CD4-positive, alpha-beta T cell (primary cell): ENCODE results near the gene IGF2R. TPM values are rescaled to one million over a fixed set of nuclear protein-coding genes. Genes with fewer than 3 reads are reported as not detected.

ENCODE experiments used
- ATAC-seq: fragments of 200-7000 bp; cut with Tn5 transposase; one replicate; pipeline ENCODE4 v1.10.0; 2022; ENCODE audit warnings: mild to moderate bottlenecking; ENCODE audit not compliant: poor library complexity
- CTCF ChIA-PET: fragments of 350-600 bp; sonication (Branson Sonifier 250); formaldehyde crosslinking; loops from one replicate; lab custom pipeline; 2021; ENCODE audit warnings: antibody characterized with exemption, inconsistent platforms; lab: Charles Lee
- POLR2A ChIA-PET: fragments of 350-600 bp; sonication (Branson Sonifier 250); formaldehyde crosslinking; loops from one replicate; lab custom pipeline; 2021; ENCODE audit warnings: antibody characterized with exemption, inconsistent platforms; lab: Charles Lee
- DNase-seq, 14 experiments: peaks; one replicate each; pipeline ENCODE4 v3.0.0-alpha.2; 2013 to 2020; ENCODE audit warnings: mixed read lengths in 2 of 14
- H3K27ac ChIP-seq, 2 donors: one replicate each; pipeline versions ENCODE4 v1.5.1 to v1.7.0; 2013; ENCODE audit warnings: low read length in 2 of 2, low read depth in 1 of 2, mild to moderate bottlenecking in 1 of 2
- H3K27me3 ChIP-seq, 2 experiments: 1 replicate in 1 of 2; 2 replicates in 1 of 2; pipeline versions ENCODE4 v1.6.1 to v1.7.0; 2013; ENCODE audit warnings: low read length in 2 of 2, control low read depth in 1 of 2, mild to moderate bottlenecking in 1 of 2, moderate library complexity in 1 of 2; ENCODE audit not compliant: insufficient read depth in 2 of 2, control insufficient read depth in 1 of 2
- H3K36me3 ChIP-seq: one replicate; pipeline ENCODE4 v1.6.1; 2013; ENCODE audit warnings: low read length, control low read depth; ENCODE audit not compliant: insufficient read depth
- H3K4me1 ChIP-seq: one replicate; pipeline ENCODE4 v1.6.1; 2013; ENCODE audit warnings: low read length, control low read depth; ENCODE audit not compliant: insufficient read depth
- H3K4me3 ChIP-seq: one replicate; pipeline ENCODE4 v1.5.1; 2013; ENCODE audit warnings: mild to moderate bottlenecking, low read length, moderate library complexity
- H3K9me3 ChIP-seq, 2 experiments: 1 replicate in 1 of 2; 2 replicates in 1 of 2; pipeline versions ENCODE4 v1.6.1 to v1.7.0; 2013; ENCODE audit warnings: low read length in 2 of 2, mild to moderate bottlenecking in 2 of 2, control low read depth in 1 of 2, moderate library complexity in 1 of 2; ENCODE audit not compliant: control insufficient read depth in 1 of 2, insufficient read depth in 1 of 2
- H3K27ac Mint-ChIP-seq: one replicate; pipeline ENCODE4 v1.8.0; 2020; ENCODE audit warnings: mixed read lengths
- H3K27me3 Mint-ChIP-seq: one replicate; pipeline ENCODE4 v1.8.0; 2021; ENCODE audit warnings: mixed read lengths
- H3K36me3 Mint-ChIP-seq: one replicate; pipeline ENCODE4 v1.8.0; 2021; ENCODE audit warnings: low read depth, mixed read lengths
- H3K4me1 Mint-ChIP-seq: one replicate; pipeline ENCODE4 v1.8.0; 2021; ENCODE audit warnings: low read depth, mixed read lengths
- H3K4me3 Mint-ChIP-seq: one replicate; pipeline ENCODE4 v1.8.0; 2020; ENCODE audit warnings: mild to moderate bottlenecking, mixed read lengths
- H3K9me3 Mint-ChIP-seq: one replicate; pipeline ENCODE4 v1.8.0; 2020; ENCODE audit warnings: mixed read lengths
- intact Hi-C, 2 experiments: fragments of 100-400 bp; cut with DNase I in 1 of 2; cut with micrococcal nuclease in 1 of 2; formaldehyde crosslinking; loops; one replicate each; pipeline versions ENCODE4 v1.15.1 to v1.9.0; 2023 to 2025; cut with DNase I, micrococcal nuclease
- total RNA-seq, 174 experiments: library from RNA in 2 of 174; stranded (reverse) in 2 of 174; gene quantifications; one replicate each; pipeline ENCODE4 v1.2.3 and lab custom pipeline; 2021 to 2026
- TF ChIP-seq, protein P1 (sequence below): fragments of 200-600 bp; IDR thresholded peaks from one replicate; pipeline ENCODE4 v1.8.0; 2022; ENCODE audit warnings: antibody characterized with exemption, mild to moderate bottlenecking

The IGF2R gene
- total RNA-seq, 2 experiments from 2014 or later = 43.8 to 46.7 TPM

DNA sequence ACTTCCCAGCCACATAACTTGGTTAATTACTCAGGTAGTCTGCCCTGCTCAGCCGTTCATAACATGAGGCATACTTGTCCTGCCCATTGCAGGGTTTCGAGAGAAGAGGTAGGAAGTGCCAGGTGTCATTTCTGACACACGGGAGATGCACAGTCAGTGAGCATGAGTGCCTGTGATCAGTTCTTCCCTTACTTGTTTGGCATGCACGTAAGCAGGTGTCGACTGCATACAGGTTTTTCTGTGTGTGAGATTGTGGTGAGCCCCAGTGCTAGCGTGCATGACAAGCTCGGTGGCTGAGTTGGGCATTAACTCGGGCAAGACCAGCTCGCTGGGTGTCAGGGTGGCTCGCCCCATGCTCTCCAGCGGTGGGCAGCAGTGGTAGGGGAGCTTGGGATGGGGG lies 101.5 kb downstream of the IGF2R start:
- Mint-ChIP-seq H3K27me3 (no peaks in the 10 kb centered on the region), H3K36me3 (peaks cover 94% of the 10 kb centered on the region), H3K4me1 (peaks cover 46% of the 10 kb centered on the region), H3K4me3 (no peak overlapping the region), H3K27ac (no peak overlapping the region), H3K9me3 (no peaks in the 10 kb centered on the region)
- DNase-seq = no peak
- Histone ChIP-seq H3K27me3 (no peaks in the 10 kb centered on the region), H3K4me1 (peaks cover 24% of the 10 kb centered on the region), H3K4me3 (no peak overlapping the region), H3K27ac (no peak overlapping the region), H3K36me3 (peaks cover 85% of the 10 kb centered on the region), H3K9me3 (no peaks in the 10 kb centered on the region)
- ChIA-PET POLR2A (no interaction called here), CTCF (no interaction called here)
- intact Hi-C loops = no loop called here
- TF ChIP-seq, protein P1, sequence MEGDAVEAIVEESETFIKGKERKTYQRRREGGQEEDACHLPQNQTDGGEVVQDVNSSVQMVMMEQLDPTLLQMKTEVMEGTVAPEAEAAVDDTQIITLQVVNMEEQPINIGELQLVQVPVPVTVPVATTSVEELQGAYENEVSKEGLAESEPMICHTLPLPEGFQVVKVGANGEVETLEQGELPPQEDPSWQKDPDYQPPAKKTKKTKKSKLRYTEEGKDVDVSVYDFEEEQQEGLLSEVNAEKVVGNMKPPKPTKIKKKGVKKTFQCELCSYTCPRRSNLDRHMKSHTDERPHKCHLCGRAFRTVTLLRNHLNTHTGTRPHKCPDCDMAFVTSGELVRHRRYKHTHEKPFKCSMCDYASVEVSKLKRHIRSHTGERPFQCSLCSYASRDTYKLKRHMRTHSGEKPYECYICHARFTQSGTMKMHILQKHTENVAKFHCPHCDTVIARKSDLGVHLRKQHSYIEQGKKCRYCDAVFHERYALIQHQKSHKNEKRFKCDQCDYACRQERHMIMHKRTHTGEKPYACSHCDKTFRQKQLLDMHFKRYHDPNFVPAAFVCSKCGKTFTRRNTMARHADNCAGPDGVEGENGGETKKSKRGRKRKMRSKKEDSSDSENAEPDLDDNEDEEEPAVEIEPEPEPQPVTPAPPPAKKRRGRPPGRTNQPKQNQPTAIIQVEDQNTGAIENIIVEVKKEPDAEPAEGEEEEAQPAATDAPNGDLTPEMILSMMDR = no peak
- ATAC-seq = no peak

DNA sequence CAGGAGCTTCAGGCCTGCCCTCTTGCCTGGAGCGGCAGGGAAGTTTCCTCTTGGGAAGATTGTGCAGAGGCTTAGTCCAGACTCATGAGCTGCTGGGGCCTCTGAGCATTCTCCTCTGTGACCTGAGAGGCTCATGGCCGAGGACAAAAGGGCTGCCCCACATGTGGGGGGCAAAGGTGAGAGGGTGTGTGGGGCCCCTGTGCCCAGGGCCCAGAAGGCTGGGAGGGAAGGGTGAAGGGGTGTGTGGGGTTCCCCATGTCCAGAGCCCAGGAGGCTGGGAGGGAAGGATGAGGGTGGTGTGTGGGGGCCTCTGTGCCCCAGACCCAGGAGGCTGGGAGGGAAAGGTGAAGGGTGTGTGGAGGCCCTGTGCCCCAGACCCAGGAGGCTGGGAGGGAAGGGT lies 101.9 kb downstream of the IGF2R start:
- peaks cover 46% of the 10 kb centered on the region for H3K4me1 Mint-ChIP-seq
- ChIA-PET POLR2A (no interaction called here), CTCF (no interaction called here)
- H3K27ac Mint-ChIP-seq = no peak overlapping the region
- Histone ChIP-seq H3K27ac (no peak overlapping the region), H3K36me3 (peaks cover 87% of the 10 kb centered on the region), H3K4me1 (peaks cover 24% of the 10 kb centered on the region), H3K27me3 (no peaks in the 10 kb centered on the region), H3K9me3 (no peaks in the 10 kb centered on the region), H3K4me3 (no peak overlapping the region)
- intact Hi-C loops = no loop called here
- H3K9me3 Mint-ChIP-seq = no peaks in the 10 kb centered on the region
- H3K27me3 Mint-ChIP-seq = no peaks in the 10 kb centered on the region
- no peak for DNase-seq
- no peak for ATAC-seq
- peaks cover 93% of the 10 kb centered on the region for H3K36me3 Mint-ChIP-seq
- TF ChIP-seq, protein P1 = no peak
- no peak overlapping the region for H3K4me3 Mint-ChIP-seq

DNA sequence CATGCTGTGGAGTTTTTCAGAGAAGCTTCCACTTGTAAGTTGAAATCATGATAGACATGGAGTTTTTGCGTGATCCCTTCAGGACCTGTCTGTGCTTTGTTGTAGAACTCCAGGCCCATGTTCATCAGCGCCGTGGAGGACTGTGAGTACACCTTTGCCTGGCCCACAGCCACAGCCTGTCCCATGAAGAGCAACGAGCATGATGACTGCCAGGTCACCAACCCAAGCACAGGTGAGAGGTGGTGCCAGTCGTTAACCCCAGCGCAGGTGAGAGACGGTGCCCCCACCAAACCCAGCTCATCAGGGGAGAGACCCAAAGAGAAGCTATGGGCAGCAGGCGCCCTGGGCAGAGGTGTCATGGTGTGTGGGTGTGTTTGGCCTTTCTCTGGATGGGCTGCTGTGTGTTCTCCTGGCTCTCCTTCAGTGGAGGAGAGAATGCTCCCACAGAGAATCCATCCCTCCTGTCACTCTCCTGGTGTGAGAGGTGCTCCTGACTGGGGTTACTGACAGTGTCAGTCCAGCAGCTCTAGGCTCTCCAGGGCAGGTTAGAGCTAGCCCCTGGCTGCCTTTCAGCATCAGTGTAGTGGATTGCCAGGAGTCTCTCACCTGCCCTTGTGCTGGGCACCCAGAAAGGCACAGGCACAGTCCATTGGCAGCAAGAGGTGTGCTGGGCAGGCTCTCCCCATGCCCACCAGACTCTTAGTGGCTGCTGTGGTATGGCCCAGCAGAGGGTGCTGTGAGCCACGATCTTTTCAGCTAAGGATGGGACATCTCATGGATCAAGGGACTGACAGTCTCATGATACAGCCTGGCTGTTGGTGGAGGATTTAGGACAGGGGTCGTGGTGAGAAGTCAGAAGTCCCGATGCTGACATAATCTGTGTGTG lies 103.2 kb downstream of the IGF2R start:
- DNase-seq (no peak), ATAC-seq (no peak)
- H3K27ac Mint-ChIP-seq = no peak overlapping the region
- Histone ChIP-seq H3K27ac (no peak overlapping the region), H3K4me1 (peaks cover 24% of the 10 kb centered on the region), H3K4me3 (no peak overlapping the region), H3K27me3 (no peaks in the 10 kb centered on the region), H3K36me3 (peaks cover 93% of the 10 kb centered on the region), H3K9me3 (no peaks in the 10 kb centered on the region)
- intact Hi-C loops = no loop called here
- H3K27me3 Mint-ChIP-seq = no peaks in the 10 kb centered on the region
- H3K36me3 Mint-ChIP-seq = peaks cover 93% of the 10 kb centered on the region
- ChIA-PET CTCF (no interaction called here), POLR2A (no interaction called here)
- peaks cover 41% of the 10 kb centered on the region for H3K4me1 Mint-ChIP-seq
- TF ChIP-seq, protein P1 = no peak
- no peak overlapping the region for H3K4me3 Mint-ChIP-seq
- no peaks in the 10 kb centered on the region for H3K9me3 Mint-ChIP-seq
